Activated gamma-delta T cell treated with anti-CD3 and anti-CD28 coated beads, Interleukin-2, amount 50 U/mL, for 16 hours (primary cell): ENCODE measurements around the gene HJURP.

Experiments used
- DNase-seq: peaks from one replicate; pipeline ENCODE4 v3.0.0-alpha.2; 2020; ENCODE audit warnings: low read depth

The HJURP gene

DNA sequence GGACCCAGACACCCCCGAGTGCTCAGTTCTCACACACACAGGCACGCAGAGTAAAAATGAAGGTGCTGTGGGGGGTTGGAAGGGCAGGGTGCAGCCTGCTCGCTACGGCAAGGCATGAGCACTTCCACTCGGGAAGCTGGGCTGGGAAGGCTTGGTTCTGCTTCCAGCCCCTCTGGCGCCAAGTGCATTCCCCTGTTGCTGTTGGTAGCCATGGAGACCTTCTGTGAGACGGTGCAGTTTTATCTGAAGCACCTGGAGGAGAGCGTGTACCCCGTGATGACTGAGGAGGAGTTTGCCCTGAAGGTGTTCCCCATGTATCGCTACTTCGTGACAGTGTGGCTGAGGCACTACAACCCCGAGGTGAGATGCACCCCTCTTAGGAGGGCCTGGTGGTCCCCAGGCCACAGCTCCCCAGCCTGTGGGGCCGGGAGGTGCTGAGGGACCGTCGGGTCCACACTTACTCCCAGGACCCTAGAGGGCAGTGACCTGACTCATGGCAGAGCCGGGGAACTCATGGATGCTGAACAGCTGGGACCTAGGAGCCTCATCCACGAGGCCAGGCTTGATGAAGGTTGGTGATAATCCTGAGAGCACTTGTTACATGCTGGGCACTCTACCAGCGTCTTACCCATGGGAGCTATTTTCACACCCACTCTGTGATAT, 60.7 kb downstream of the HJURP start:
- DNase-seq = no peak

- no peak for DNase-seq
These were observed 61.6 kb downstream of the HJURP start for GRCh38 chr2:233792720-233793119.

GRCh38 chr2:233791883-233792329, 62.4 kb downstream of the HJURP start:
- no peak for DNase-seq

DNA sequence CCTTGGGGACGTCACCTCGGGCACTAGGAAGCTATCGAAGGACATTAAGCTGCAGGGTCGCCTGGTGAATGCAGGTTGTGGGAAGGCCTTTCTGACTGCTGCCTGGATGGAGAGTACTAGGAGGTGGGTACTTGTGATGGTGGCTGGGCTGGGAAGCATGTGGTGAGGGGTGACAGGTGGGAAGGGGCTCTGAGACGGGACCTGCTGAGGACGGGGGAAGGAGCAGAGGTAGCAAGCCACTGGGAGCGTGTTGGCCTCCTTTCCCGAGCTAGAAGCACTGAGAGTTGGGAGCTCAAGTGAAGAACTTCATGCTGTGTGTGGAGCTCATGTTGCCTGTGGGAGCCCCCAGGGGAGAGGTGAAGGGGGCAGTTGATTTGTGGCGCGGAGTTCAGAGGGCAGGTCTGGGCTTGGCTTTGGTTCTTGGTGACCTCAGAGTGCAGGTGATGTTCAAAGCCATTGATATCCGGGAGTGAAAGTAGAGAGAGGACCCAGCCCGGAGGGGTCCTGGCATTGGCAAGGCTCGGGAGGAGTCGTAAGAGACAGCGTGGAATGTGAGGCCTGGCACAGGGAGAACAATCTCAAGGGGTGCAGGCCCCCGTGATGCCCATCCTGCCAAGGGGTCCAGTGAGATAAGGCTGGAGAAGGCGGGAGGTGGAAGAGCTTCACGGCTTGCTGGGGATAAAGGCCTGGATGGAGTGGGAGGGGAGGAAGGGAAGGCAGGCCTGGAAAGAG, 63.0 kb downstream of the HJURP start:
- no peak for DNase-seq

DNA sequence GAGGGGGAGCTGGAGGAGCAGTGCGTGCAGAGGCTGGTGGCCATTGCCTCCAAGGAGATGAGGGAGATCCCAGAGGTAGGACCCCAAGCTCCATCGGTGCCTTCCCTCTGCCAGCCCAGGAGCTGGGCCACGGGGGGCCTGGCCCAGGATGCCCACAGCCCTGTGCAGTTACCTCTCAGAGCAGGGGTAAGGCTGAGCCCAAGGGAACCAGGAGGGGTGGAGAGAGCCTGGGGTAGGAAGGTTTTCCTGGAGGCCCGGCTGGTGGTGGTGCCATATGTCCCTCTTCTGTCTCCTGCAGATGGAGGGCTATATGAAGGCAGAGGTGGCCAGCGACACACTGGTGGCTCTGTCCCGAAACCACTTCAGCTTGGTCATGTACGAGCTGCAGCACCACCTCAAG, 64.8 kb downstream of the HJURP start:
- DNase-seq = no peak
